Lower leg skin (tissue), 4 donors: Measurements from ENCODE around the gene GAPDHS. TPM values are rescaled to one million over a fixed set of nuclear protein-coding genes. Genes with fewer than 3 reads are reported as not detected.

ENCODE experiments used
- DNase-seq, 2 donors: peaks; one replicate each; pipeline ENCODE4 v3.0.0-alpha.2; 2019; ENCODE audit warnings: low spot score in 2 of 2
- H3K4me3 ChIP-seq: fragments of 200-600 bp; sonication (generic); 2 replicates; pipeline ENCODE4 v1.5.1; 2017; ENCODE audit warnings: mild to moderate bottlenecking, low read depth; ENCODE audit not compliant: poor library complexity, severe bottlenecking
- CTCF ChIP-seq, 3 donors: fragments of 450-650 bp; IDR thresholded peaks; one replicate each; pipeline ENCODE4 v1.5.1; 2016; ENCODE audit warnings: antibody characterized with exemption in 3 of 3, mild to moderate bottlenecking in 3 of 3, moderate library complexity in 2 of 3
- POLR2A ChIP-seq, 2 donors: fragments of 450-650 bp; IDR thresholded peaks; one replicate each; pipeline ENCODE4 v1.6.1; 2016 to 2017; ENCODE audit warnings: antibody characterized with exemption in 2 of 2, mild to moderate bottlenecking in 1 of 2, moderate library complexity in 1 of 2
- WGBS, 2 donors: methylation state at CpG; one replicate each; pipeline ENCODE4 v1.1.5; 2018; 5-methylcytosine and 5-hydroxymethylcytosine counted together
- intact Hi-C: fragments of 100-400 bp; cut with DNase I; formaldehyde crosslinking; loops from one replicate; pipeline ENCODE4 v1.15.0; 2023; ENCODE audit warnings: low total_unique reads
- total RNA-seq, 4 donors: library from RNA; depleted of rRNA; stranded (reverse); fragments of >200 nt; gene quantifications; one replicate each; pipeline ENCODE4 v1.1.0, GENCODE V29; 2016

The GAPDHS gene
- total RNA-seq, 4 donors from 2014 or later: 6.0 to 7.3 (median 6.2) TPM

- WGBS, 2 donors: 79 to 81% methylated on average over 7 of the region's 7 CpGs
- no peak overlapping the region for H3K4me3 ChIP-seq
- DNase-seq: no peak
- TF ChIP-seq POLR2A (IDR thresholded peaks at IDR 0.05): no peak
- TF ChIP-seq CTCF (IDR thresholded peaks at IDR 0.05): no peak
- intact Hi-C loops: no loop called here
Measured at GRCh38 chr19:35511337-35511736, 21.9 kb upstream of the GAPDHS start.

- no peak overlapping the region for H3K4me3 ChIP-seq
- TF ChIP-seq POLR2A (IDR thresholded peaks at IDR 0.05): no peak
- no peak for TF ChIP-seq CTCF (IDR thresholded peaks at IDR 0.05)
- 75 to 87% methylated on average over 14 to 15 of the region's 15 CpGs for WGBS, 2 donors
- intact Hi-C loops: no loop called here
- no peak for DNase-seq
Measured at GRCh38 chr19:35512831-35513627, 20.2 kb upstream of the GAPDHS start.

- intact Hi-C loops: no loop called here
- TF ChIP-seq POLR2A (IDR thresholded peaks at IDR 0.05) (no peak), CTCF (IDR thresholded peaks at IDR 0.05) (no peak)
- DNase-seq: no peak
Measured at GRCh38 chr19:35513628-35514281, 19.5 kb upstream of the GAPDHS start, which contains the start of gene DMKN. Gene DMKN (minus strand): TSS chr19:35513649. CDS start chr19:35513475, 174 bp downstream.

GRCh38 chr19:35514282-35514809 lies 18.9 kb upstream of the GAPDHS start:
- WGBS, 2 donors: 25 to 30% methylated on average over 12 to 20 of the region's 20 CpGs
- intact Hi-C loops: no loop called here
- no peak for TF ChIP-seq POLR2A (IDR thresholded peaks at IDR 0.05)
- no peak for TF ChIP-seq CTCF (IDR thresholded peaks at IDR 0.05)
- no peak overlapping the region for H3K4me3 ChIP-seq
- DNase-seq: no peak

More at GRCh38 chr19:35513628-35514281, 19.5 kb upstream of the GAPDHS start, which contains the start of gene DMKN:
- WGBS, 2 donors: 20 to 32% methylated on average over 12 to 15 of the region's 15 CpGs
- H3K4me3 ChIP-seq: no peak within 1 kb of the TSS

- no peak for DNase-seq
- no peak overlapping the region for H3K4me3 ChIP-seq
- intact Hi-C loops: no loop called here
- WGBS, 2 donors: 88 to 90% methylated on average over 3 of the region's 3 CpGs
- TF ChIP-seq POLR2A (IDR thresholded peaks at IDR 0.05) (no peak), CTCF (IDR thresholded peaks at IDR 0.05) (no peak)
Measured at GRCh38 chr19:35516310-35516709, 16.9 kb upstream of the GAPDHS start.
